HG02610 (cell line): ENCODE results near the gene EPS8.
A peak's percentile ranks its signal among the peaks of the same experiment; 100 is the strongest.

Source experiments
- ATAC-seq: cut with Tn5 transposase; IDR thresholded peaks from one replicate; pipeline ENCODE4 v1.9.1; 2021; ENCODE audit warnings: mild to moderate bottlenecking, moderate library complexity; ENCODE audit not compliant: unreplicated experiment

The EPS8 gene

GRCh38 chr12:15613981-15614380 is 175.2 kb downstream of the EPS8 start:
- no peak for ATAC-seq

- ATAC-seq, result no peak
These were observed 180.2 kb downstream of the EPS8 start for GRCh38 chr12:15608941-15609340.

- ATAC-seq, result no peak
These were observed 180.8 kb downstream of the EPS8 start for GRCh38 chr12:15608406-15608805.

- ATAC-seq, result no peak
These were observed 183.2 kb downstream of the EPS8 start for GRCh38 chr12:15605881-15606590.

GRCh38 chr12:15603474-15604085 is 185.6 kb downstream of the EPS8 start:
- ATAC-seq, result no peak

- no peak for ATAC-seq
These were observed 187.0 kb downstream of the EPS8 start for GRCh38 chr12:15602051-15602672.

- no peak for ATAC-seq
These were observed 187.9 kb downstream of the EPS8 start for GRCh38 chr12:15601210-15601800.

GRCh38 chr12:15600223-15600935 is 188.8 kb downstream of the EPS8 start:
- ATAC-seq, result peak; percentile 65

- ATAC-seq, result no peak
These were observed 189.7 kb downstream of the EPS8 start for GRCh38 chr12:15599266-15600037.

GRCh38 chr12:15597125-15597830 is 191.9 kb downstream of the EPS8 start:
- no peak for ATAC-seq

- ATAC-seq, result no peak
These were observed 193.0 kb downstream of the EPS8 start for GRCh38 chr12:15596174-15596573.

- no peak for ATAC-seq
These were observed 196.3 kb downstream of the EPS8 start for GRCh38 chr12:15592934-15593333.

GRCh38 chr12:15591811-15592210 is 197.4 kb downstream of the EPS8 start:
- ATAC-seq, result no peak

GRCh38 chr12:15590180-15590826 is 198.9 kb downstream of the EPS8 start:
- ATAC-seq, result peak; percentile 95

- ATAC-seq, result no peak
These were observed 199.7 kb downstream of the EPS8 start for GRCh38 chr12:15589328-15590032.

GRCh38 chr12:15584366-15585041 is 204.7 kb downstream of the EPS8 start:
- ATAC-seq, result peak; percentile 51

- ATAC-seq, result no peak
These were observed 205.4 kb downstream of the EPS8 start for GRCh38 chr12:15583804-15584203.

GRCh38 chr12:15581006-15581405 is 208.2 kb downstream of the EPS8 start:
- ATAC-seq, result no peak
